22Rv1 (cell line): Measurements from ENCODE around the gene FRY.

Source experiments
- ZFX ChIP-seq: fragments of 450-650 bp; IDR thresholded peaks from 2 replicates; pipeline ENCODE4 v1.6.1; 2017; ENCODE audit warnings: antibody characterized with exemption, borderline replicate concordance
- TF ChIP-seq, protein P1 (sequence below): fragments of 450-650 bp; IDR thresholded peaks from 2 replicates; pipeline ENCODE4 v1.5.1; 2017; ENCODE audit warnings: mild to moderate bottlenecking

DNA sequence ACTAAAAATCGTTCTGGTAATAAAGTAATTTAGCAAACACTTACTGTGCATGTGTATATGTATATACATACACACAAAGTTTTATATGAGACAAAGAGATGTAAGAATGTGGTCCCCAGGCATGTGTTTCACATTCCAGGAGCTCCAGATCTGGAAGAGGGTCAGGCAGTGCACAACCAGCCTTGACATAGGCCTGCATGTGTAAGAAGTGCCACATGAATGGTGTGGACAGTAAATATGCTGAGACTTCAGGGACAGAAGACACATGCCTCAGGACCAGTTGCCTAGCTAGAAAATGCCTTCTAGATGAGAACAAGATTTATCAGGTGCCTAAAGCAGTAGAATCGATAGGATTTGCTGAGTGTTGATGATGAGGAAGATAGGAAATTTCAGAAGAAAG is 76.4 kb downstream of the FRY start:
- TF ChIP-seq, protein P1, sequence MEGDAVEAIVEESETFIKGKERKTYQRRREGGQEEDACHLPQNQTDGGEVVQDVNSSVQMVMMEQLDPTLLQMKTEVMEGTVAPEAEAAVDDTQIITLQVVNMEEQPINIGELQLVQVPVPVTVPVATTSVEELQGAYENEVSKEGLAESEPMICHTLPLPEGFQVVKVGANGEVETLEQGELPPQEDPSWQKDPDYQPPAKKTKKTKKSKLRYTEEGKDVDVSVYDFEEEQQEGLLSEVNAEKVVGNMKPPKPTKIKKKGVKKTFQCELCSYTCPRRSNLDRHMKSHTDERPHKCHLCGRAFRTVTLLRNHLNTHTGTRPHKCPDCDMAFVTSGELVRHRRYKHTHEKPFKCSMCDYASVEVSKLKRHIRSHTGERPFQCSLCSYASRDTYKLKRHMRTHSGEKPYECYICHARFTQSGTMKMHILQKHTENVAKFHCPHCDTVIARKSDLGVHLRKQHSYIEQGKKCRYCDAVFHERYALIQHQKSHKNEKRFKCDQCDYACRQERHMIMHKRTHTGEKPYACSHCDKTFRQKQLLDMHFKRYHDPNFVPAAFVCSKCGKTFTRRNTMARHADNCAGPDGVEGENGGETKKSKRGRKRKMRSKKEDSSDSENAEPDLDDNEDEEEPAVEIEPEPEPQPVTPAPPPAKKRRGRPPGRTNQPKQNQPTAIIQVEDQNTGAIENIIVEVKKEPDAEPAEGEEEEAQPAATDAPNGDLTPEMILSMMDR, result no peak
- TF ChIP-seq ZFX, result no peak
